Hepatocyte (in vitro differentiated cells): ENCODE data around the gene BLOC1S5. TPM values are rescaled to one million over a fixed set of nuclear protein-coding genes. Genes with fewer than 3 reads are reported as not detected.

Experiments used
- DNase-seq: peaks from one replicate; pipeline ENCODE4 v3.0.0-alpha.2; 2016; ENCODE audit warnings: low spot score
- H2AFZ ChIP-seq: fragments of 200-600 bp; sonication (generic); 2 replicates; pipeline ENCODE4 v1.6.0; 2016; ENCODE audit warnings: antibody characterized with exemption, mild to moderate bottlenecking
- H3K27ac ChIP-seq: fragments of 200-600 bp; sonication (generic); 2 replicates; pipeline ENCODE4 v1.5.1; 2016; ENCODE audit warnings: mild to moderate bottlenecking
- H3K27me3 ChIP-seq: fragments of 200-600 bp; sonication (generic); 2 replicates; pipeline ENCODE4 v1.6.1; 2016
- H3K36me3 ChIP-seq: fragments of 200-600 bp; sonication (generic); replicated peaks from 2 replicates; pipeline ENCODE4 v1.5.1; 2016; ENCODE audit warnings: low read depth; ENCODE audit not compliant: insufficient read depth
- H3K4me1 ChIP-seq: fragments of 200-600 bp; sonication (generic); 2 replicates; pipeline ENCODE4 v1.5.1; 2016; ENCODE audit warnings: mild to moderate bottlenecking, moderate library complexity; ENCODE audit not compliant: insufficient read depth
- H3K4me2 ChIP-seq: fragments of 200-600 bp; sonication (generic); 2 replicates; pipeline ENCODE4 v1.6.0; 2016
- H3K4me3 ChIP-seq: fragments of 200-600 bp; sonication (generic); 2 replicates; pipeline ENCODE4 v1.5.1; 2016; ENCODE audit warnings: mild to moderate bottlenecking
- H3K79me2 ChIP-seq: fragments of 200-600 bp; sonication (generic); 2 replicates; pipeline ENCODE4 v1.6.0; 2017; ENCODE audit warnings: mild to moderate bottlenecking
- H3K9me2 ChIP-seq: fragments of 200-600 bp; sonication (generic); replicated peaks from 2 replicates; pipeline ENCODE4 v1.6.0; 2017; ENCODE audit warnings: mild to moderate bottlenecking; ENCODE audit not compliant: insufficient read depth
- H3K9me3 ChIP-seq: fragments of 200-600 bp; sonication (generic); 2 replicates; pipeline ENCODE4 v1.5.1; 2016; ENCODE audit warnings: low read depth, mild to moderate bottlenecking
- H4K20me1 ChIP-seq: fragments of 200-600 bp; sonication (generic); 2 replicates; pipeline ENCODE4 v1.6.0; 2016; ENCODE audit warnings: mild to moderate bottlenecking; ENCODE audit not compliant: insufficient read depth, poor library complexity, severe bottlenecking
- CTCF ChIP-seq: fragments of 200-600 bp; sonication (generic); IDR thresholded peaks from 2 replicates; pipeline ENCODE4 v1.5.1; 2016; ENCODE audit warnings: antibody characterized with exemption, mild to moderate bottlenecking; ENCODE audit not compliant: poor library complexity
- EZH2 ChIP-seq: fragments of 200-600 bp; sonication (generic); IDR thresholded peaks from 2 replicates; pipeline ENCODE4 v1.6.1; 2016; ENCODE audit warnings: antibody characterized with exemption, mild to moderate bottlenecking, borderline replicate concordance
- EZH2phosphoT487 ChIP-seq: fragments of 200-600 bp; sonication (generic); IDR thresholded peaks from one replicate; pipeline ENCODE4 v1.6.1; 2018; ENCODE audit warnings: antibody characterized with exemption, mild to moderate bottlenecking, low read depth, moderate library complexity; ENCODE audit not compliant: unreplicated experiment, severe bottlenecking
- WGBS: methylation state at CpG from one replicate; pipeline ENCODE4 v1.1.6; 2016; ENCODE audit warnings: low lambda C conversion rate; ENCODE audit errors: missing lambda C conversion rate; 5-methylcytosine and 5-hydroxymethylcytosine counted together
- polyA plus RNA-seq: library from polyadenylated mRNA; unstranded; fragments of >200 nt; fragmentation: Nextera tagmentation; extraction: Ambion mirVana; gene quantifications from 2 replicates; pipeline ENCODE4 v1.2.1, GENCODE V29; 2016
- total RNA-seq: library from RNA; depleted of rRNA; stranded (reverse); fragments of >200 nt; gene quantifications from 2 replicates; pipeline ENCODE4 v1.2.3, GENCODE V29; 2014

The BLOC1S5 gene
- total and polyA plus RNA-seq, 2 experiments from 2014 or later, result 9.9 to 17.6 TPM

- WGBS, result 81% methylated on average over 4 of the region's 4 CpGs
- DNase-seq, result no peak
- H2AFZ ChIP-seq, result no peak overlapping the region
- H4K20me1 ChIP-seq, result no peaks in the 10 kb centered on the region
- H3K4me1 ChIP-seq, result no peaks in the 10 kb centered on the region
- H3K9me3 ChIP-seq, result no peaks in the 10 kb centered on the region
- H3K79me2 ChIP-seq, result no peaks in the 10 kb centered on the region
- no peak overlapping the region for H3K4me2 ChIP-seq
- TF ChIP-seq CTCF (no peak), EZH2 (no peak), EZH2phosphoT487 (no peak)
- no peaks in the 10 kb centered on the region for H3K36me3 ChIP-seq
- H3K27me3 ChIP-seq, result no peaks in the 10 kb centered on the region
- no peaks in the 10 kb centered on the region for H3K9me2 ChIP-seq
- H3K27ac ChIP-seq, result no peak overlapping the region
- H3K4me3 ChIP-seq, result no peak overlapping the region
Observed at GRCh38 chr6:8074213-8074612, 10.0 kb upstream of the BLOC1S5 start.

- Histone ChIP-seq H3K4me1 (no peaks in the 10 kb centered on the region), H3K27me3 (no peaks in the 10 kb centered on the region), H3K9me2 (no peaks in the 10 kb centered on the region), H3K9me3 (no peaks in the 10 kb centered on the region), H3K27ac (no peak overlapping the region), H3K4me2 (no peak overlapping the region), H4K20me1 (no peaks in the 10 kb centered on the region), H2AFZ (no peak overlapping the region), H3K36me3 (no peaks in the 10 kb centered on the region), H3K4me3 (no peak overlapping the region), H3K79me2 (no peaks in the 10 kb centered on the region)
- 87% methylated on average over 3 of the region's 3 CpGs for WGBS
- TF ChIP-seq CTCF (no peak), EZH2 (no peak), EZH2phosphoT487 (no peak)
- no peak for DNase-seq
Observed at GRCh38 chr6:8073758-8074157, 9.6 kb upstream of the BLOC1S5 start.

- WGBS, result 93% methylated on average over 8 of the region's 8 CpGs
- Histone ChIP-seq H3K27me3 (no peaks in the 10 kb centered on the region), H3K79me2 (no peaks in the 10 kb centered on the region), H4K20me1 (no peaks in the 10 kb centered on the region), H3K4me2 (no peak overlapping the region), H2AFZ (no peak overlapping the region), H3K27ac (no peak overlapping the region), H3K9me2 (no peaks in the 10 kb centered on the region), H3K4me1 (peaks cover 2% of the 10 kb centered on the region), H3K9me3 (no peaks in the 10 kb centered on the region), H3K4me3 (no peak overlapping the region), H3K36me3 (no peaks in the 10 kb centered on the region)
- TF ChIP-seq EZH2phosphoT487 (no peak), CTCF (no peak), EZH2 (no peak)
- DNase-seq, result no peak
Observed at GRCh38 chr6:8070718-8071117, 6.5 kb upstream of the BLOC1S5 start.

GRCh38 chr6:8069631-8070284 lies 5.6 kb upstream of the BLOC1S5 start:
- Histone ChIP-seq H3K36me3 (no peaks in the 10 kb centered on the region), H3K27me3 (no peaks in the 10 kb centered on the region), H2AFZ (no peak overlapping the region), H3K9me2 (no peaks in the 10 kb centered on the region), H3K4me2 (no peak overlapping the region), H3K9me3 (no peaks in the 10 kb centered on the region), H3K79me2 (no peaks in the 10 kb centered on the region), H3K4me1 (peaks cover 10% of the 10 kb centered on the region), H3K4me3 (no peak overlapping the region), H4K20me1 (no peaks in the 10 kb centered on the region), H3K27ac (no peak overlapping the region)
- 83% methylated on average over 3 of the region's 3 CpGs for WGBS
- DNase-seq, result no peak
- TF ChIP-seq EZH2phosphoT487 (no peak), CTCF (no peak), EZH2 (no peak)
